ENCODE results near the gene RGPD3. TPM values are rescaled to one million over a fixed set of nuclear protein-coding genes. Genes with fewer than 3 reads are reported as not detected.

RGPD3 gene
- total and polyA plus RNA-seq, 11 donors = 0.04 to 0.38 (median 0.12) TPM; not detected in 1

DNA sequence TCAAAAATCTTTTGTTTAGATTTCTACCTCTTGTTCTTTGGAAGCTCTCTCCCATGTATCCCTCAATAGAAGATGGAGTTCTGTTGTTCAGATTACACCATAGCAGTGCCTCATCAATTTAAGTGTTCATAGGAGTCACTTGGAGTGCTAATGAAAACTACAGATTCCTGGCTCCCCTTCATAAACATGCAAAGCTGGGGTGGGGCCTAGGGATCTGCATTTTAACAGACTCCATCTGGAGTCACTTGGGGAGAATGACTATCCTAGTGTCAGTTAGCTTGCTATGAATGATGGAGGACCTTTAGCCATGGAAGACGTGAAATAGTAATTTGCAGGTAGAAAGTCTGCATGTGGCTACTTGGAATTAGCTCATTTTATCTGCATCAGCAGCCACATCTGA, 105.4 kb downstream of the RGPD3 start:
- Histone ChIP-seq H3K9me3 (no peaks in the 10 kb centered on the region), H3K4me1 (no peaks in the 10 kb centered on the region), H3K27me3 (no peaks in the 10 kb centered on the region), H3K4me3 (no peak overlapping the region), H3K36me3 (no peaks in the 10 kb centered on the region), H3K27ac (no peak overlapping the region)
- DNase-seq = no peak
- ATAC-seq = no peak
- intact Hi-C loops (cut with DNase I) = no loop called here
- WGBS, 4 donors = 0% methylated on average over 1 of the region's 1 CpG
- no peak for TF ChIP-seq POLR2A (IDR thresholded peaks at IDR 0.05)
- TF ChIP-seq, protein P1, sequence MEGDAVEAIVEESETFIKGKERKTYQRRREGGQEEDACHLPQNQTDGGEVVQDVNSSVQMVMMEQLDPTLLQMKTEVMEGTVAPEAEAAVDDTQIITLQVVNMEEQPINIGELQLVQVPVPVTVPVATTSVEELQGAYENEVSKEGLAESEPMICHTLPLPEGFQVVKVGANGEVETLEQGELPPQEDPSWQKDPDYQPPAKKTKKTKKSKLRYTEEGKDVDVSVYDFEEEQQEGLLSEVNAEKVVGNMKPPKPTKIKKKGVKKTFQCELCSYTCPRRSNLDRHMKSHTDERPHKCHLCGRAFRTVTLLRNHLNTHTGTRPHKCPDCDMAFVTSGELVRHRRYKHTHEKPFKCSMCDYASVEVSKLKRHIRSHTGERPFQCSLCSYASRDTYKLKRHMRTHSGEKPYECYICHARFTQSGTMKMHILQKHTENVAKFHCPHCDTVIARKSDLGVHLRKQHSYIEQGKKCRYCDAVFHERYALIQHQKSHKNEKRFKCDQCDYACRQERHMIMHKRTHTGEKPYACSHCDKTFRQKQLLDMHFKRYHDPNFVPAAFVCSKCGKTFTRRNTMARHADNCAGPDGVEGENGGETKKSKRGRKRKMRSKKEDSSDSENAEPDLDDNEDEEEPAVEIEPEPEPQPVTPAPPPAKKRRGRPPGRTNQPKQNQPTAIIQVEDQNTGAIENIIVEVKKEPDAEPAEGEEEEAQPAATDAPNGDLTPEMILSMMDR (IDR thresholded peaks at IDR 0.05) = no peak

DNA sequence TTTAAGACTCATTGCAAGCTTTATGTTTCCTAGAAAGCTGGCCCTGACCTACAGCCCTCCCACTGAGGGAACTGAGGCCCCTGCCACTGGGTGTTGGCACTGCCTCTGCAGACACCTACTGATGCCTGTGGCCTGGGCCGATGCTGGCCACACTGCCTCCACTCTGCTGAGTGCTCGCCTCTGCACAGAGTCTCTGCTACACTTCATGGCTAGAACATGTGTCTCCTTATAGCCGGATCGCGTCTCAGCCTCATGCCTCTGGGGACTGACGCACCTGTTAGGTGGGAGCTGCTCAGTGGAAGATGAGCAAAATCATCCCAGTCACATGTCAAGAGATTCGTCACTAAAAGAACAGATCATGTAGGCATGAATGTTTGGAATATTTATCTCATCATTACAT, 108.7 kb downstream of the RGPD3 start:
- Histone ChIP-seq H3K4me1 (no peaks in the 10 kb centered on the region), H3K36me3 (no peaks in the 10 kb centered on the region), H3K9me3 (no peaks in the 10 kb centered on the region), H3K27me3 (no peaks in the 10 kb centered on the region), H3K4me3 (no peak overlapping the region), H3K27ac (no peak overlapping the region)
- WGBS, 4 donors = 84 to 95% (median 90%) methylated on average over 7 of the region's 7 CpGs
- intact Hi-C loops (cut with DNase I) = no loop called here
- DNase-seq (no peak), ATAC-seq (no peak)
- no peak for TF ChIP-seq POLR2A (IDR thresholded peaks at IDR 0.05)
- TF ChIP-seq, protein P1 (IDR thresholded peaks at IDR 0.05) = no peak

DNA sequence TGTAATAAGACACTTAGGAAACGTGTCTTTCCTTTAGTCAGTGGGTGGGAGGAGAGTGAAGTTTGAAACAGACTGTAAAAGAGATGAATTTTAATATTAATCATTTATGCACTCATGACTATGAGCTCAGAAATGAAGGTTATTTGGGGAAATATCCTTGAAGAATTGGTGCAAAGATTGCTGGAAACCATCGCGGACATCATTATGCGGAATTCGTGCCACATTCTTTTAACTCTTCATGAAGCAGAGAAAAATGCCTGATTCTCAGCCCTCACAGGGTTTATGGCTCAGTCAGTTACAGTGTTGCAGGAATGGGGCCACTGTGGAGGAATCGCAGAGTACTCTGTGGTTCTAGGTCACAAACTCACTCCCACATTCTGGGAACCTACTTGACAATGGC, 109.7 kb downstream of the RGPD3 start:
- no peaks in the 10 kb centered on the region for H3K27me3 ChIP-seq
- H3K4me3 ChIP-seq = no peak overlapping the region
- no peaks in the 10 kb centered on the region for H3K36me3 ChIP-seq
- ATAC-seq (no peak), DNase-seq (no peak)
- WGBS, 4 donors = 53 to 70% (median 65%) methylated on average over 6 of the region's 6 CpGs
- intact Hi-C loops (cut with DNase I) = no loop called here
- no peak overlapping the region for H3K27ac ChIP-seq
- H3K9me3 ChIP-seq = no peaks in the 10 kb centered on the region
- H3K4me1 ChIP-seq = no peaks in the 10 kb centered on the region
- no peak for TF ChIP-seq POLR2A (IDR thresholded peaks at IDR 0.05)
- TF ChIP-seq, protein P1 (IDR thresholded peaks at IDR 0.05) = no peak

DNA sequence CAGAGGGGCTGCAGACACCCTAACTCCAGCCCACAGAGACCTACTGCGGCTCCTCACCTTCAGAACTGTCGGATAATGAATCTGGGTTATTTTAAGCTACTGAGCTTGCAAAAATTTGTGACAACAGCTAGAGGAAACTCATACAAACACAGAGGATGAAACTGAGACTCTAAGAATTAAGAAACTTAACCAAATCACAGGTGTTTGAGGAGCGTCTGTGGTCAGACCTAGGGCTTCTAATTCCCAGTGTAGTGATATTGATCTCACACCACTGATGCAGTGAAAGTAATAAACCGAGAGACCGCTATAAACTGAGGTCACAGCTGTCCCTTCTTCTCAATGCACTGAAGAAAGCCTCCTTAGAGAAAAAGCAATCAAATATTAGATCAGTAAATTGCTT, 110.1 kb downstream of the RGPD3 start:
- Histone ChIP-seq H3K27me3 (peaks cover 0 to 3% (median 0%) of the 10 kb centered on the region in 9 donors), H3K36me3 (no peaks in the 10 kb centered on the region), H3K9me3 (no peaks in the 10 kb centered on the region), H3K4me3 (no peak overlapping the region), H3K4me1 (no peaks in the 10 kb centered on the region), H3K27ac (no peak overlapping the region)
- WGBS, 4 donors = 69 to 80% (median 78%) methylated on average over 5 of the region's 5 CpGs
- intact Hi-C loops (cut with DNase I) = no loop called here
- ATAC-seq (no peak), DNase-seq (no peak)
- TF ChIP-seq, protein P1 (IDR thresholded peaks at IDR 0.05) = no peak
- no peak for TF ChIP-seq POLR2A (IDR thresholded peaks at IDR 0.05)
